ENCODE measurements around the gene FAM24A.
A peak's percentile ranks its signal among the peaks of the same experiment; 100 is the strongest.

FAM24A gene

DNA sequence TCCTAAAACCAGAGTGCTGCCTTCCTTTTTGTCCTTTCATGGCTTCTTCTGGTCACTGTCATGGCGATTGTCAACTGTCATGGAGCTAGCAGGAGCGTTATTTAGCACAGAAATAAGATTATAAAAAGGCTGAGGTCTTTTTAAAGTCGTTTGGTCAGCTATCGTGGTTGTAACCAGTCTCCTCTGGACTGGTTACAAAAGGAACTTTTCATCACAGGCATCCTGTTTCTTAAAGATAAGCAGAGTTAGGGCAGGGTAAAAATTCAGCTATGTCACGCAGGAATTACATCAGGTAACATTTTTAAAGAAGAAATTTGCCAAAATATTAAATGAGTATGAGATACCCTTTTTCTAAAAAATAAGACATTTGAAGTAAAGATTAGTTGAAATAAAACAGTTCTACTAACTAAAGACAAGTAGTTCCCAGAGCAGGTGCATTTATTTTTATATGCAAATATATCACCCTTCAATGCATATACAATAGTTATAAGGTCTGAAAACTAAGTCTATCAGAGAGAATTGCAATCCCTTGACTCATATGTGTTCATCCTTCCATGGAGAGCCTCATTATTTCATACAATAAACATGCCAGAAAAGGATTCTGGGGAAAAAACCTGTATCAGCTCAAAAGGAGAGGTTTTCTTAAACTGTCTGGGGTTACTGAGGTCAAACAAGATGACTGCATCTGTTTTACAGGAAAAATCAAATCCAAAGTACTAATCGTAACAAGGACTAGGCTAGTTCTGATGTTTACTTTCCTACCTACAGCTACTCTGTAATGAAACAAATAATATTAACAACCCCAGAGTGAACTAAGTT is 20.9 kb downstream of the FAM24A start:
- no peak for DNase-seq

DNA sequence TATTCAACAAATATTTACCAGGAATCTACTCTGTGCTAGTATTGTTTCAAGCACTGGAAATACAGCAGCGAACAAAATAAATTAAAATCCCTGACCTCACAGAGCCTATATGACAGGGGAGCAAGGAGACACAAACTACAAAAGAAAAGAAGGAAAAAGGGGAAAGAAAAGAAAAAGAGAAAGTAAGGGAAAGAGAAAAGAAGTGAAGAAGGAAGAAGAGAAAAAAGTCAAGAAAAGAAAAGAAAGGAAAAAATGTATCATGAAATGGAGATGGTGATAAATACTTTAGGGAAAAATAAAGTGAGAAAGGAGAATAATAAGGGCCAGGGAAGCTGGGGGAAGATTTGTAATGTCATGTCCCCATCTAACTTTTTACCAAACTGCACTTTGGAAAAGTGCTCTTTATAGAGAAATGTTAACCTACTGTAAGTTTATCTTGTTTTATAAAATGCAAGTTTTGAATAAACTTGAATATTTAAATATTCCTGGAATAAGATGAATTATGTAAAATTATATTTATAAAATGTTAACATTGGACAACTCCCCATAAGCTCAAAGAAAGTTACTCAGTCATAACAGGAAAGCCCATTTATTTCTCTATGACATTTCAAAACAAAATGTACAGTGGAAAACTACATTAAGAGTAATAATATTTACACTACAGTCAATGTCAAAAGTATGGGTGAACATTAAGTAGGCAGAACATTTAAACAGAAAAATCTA is 28.9 kb downstream of the FAM24A start:
- DNase-seq = no peak

DNA sequence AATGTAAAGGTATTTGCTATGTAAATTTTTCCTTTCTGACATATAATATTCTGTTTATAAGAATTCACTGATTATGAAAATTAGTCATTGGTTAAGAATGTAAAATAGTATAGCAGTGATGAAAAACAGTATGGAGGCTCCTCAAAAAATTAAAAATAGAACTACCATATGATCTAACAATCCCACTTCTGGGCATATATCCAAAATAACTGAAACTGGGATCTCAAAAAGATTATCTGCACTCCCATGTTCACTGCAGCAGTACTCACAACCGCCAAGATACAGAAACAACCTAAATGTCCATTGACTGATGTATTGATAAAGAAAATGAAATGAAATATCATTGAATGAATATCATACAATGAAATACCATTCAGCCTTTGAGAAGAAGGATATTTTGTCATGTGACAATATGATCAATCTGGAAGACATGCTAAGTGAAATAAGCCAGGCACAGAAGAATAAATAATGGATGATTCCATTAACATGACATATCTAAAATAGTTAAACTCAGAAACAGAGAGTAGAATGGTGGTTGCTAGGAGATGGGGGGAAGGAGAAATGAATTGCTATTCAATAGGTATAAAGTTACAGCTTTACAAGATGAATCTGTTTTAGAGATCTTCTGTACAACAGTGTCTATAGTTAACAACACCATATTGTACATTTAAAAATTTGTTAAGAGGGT is 29.6 kb downstream of the FAM24A start:
- DNase-seq = no peak

DNA sequence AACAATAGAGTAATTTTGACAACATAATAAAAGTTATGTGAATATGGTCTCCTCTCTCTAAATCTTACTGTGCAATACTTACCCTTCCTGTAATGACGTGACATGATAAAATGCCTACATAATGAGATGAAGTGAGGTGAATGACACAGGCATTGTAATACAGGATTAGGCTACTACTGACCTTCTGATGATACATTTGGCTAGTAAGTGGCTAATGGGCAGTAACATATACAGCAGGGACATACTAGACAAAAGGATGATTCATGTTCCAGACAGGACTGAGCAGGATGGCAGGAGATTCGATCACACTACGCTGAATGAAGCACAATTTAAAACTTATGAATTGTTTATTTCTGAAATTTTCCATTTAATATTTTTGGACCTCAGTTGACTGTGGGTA is 38.9 kb downstream of the FAM24A start:
- DNase-seq = no peak

DNA sequence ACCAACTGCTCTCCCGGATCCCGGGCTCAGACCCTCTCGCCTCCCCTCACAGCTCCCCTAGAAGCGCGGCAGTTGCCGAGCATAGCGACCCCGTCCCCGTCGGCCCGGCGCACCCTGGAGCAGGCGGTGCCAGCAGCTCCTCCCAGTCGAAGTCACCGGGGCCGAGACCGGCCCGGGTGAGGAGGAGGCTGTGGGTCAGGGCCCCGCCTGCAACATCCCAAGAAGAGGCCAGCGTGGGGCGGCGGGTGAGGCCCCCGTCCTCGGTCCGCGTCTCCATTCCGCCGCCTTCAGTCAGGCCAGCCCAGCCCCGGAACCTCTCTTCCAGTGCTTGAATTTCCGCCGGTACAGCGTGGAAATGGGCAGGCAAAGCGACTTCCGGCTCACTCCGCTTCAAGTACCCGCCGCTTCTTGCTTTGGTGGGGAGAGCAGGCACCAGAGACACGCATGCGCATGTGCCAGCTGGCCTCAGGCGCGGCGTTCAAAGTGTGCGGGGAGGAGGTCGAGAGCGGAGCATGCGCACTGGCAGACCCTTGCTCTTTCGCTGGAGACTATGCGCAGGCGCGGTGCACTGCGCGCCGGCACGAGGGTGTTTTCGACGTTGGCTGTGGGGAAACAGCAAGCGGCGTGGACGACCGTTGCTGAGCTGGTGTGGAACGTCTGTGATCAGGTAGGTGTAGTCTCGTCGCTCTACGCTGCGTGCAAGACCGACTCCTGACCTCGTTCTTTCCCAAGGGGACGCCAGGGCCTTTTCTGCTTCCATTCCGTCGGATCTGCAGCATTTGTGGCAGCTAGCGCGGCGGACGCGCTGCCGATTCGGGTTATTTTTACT is 43.7 kb downstream of the FAM24A start, which contains the start of gene C10orf88:
C10orf88 (minus strand) TSS at position 326 of the 829 bp plus-strand sequence; CDS start at position 277, 49 bp downstream.
- peak; percentile 72 for DNase-seq

DNA sequence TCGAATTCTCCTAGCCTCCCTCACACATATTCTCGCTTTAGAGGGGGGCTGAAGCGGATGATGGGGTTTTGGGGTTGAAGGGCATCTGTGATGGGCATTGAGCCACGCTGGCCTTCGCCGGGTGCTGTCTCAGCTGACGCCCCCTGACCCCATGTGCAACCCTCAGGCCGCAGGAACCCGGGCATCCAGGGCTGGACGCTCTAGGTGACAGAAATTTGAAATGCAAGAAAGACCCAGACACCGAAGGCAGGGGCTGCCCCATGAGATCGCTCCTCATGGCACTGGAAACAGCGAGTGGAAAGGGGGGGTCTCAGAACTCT is 44.3 kb downstream of the FAM24A start:
- DNase-seq = no peak

DNA sequence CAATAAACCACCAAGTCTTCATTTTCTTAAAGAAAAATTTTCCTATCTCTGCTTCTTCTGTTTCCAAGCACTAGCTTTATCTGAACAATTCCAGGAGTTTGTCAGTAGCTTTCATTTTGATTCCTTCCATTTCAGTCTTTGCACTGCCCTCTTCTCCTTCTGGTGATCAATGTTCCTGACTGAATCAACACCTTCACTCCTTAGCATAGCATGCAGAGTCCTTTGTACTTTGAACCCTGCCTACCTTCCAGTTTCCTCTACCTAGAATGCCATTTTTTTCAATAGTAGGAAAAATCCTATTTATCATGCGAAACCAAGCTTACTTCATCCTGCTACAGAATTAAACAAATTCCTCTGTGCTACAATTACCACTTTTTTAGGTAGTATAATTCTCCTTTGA is 45.5 kb downstream of the FAM24A start:
- DNase-seq = no peak

DNA sequence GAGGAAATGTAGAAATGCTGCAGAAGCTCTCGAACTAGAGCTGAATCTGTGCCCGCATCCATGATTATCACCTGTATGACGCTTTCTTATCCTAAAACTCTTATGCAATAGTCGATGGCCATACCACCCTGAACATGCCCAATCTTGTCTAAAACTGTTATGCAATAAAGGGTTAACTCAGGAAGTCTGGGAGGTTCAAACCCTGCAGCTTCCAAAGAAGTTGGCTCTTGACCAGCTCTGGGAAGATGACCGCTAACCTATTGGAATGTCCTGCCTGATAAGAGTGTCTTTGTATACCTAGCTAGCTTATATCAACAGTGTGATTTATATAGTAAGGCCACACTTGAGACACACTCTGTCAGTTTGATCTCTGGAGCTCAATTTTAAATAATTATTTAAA is 47.1 kb downstream of the FAM24A start:
- no peak for DNase-seq

DNA sequence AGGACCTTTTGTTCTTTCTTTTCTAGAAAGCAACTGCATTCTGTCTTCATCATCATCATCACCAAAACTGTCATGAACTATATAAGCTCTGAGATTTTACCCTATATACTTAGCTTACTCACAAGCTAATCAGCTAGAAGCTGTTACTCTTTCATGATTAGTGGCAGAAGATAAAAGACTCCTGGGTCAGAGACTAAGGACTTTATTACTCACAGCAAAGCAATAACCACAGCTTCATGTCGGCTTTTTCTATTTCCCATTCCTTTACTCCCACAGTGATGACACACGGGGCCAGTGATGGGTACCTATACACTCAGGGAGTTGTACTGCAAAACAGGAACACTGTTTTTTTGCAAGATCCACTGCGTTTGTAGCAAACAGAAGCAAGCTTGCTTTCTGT is 52.0 kb downstream of the FAM24A start:
- no peak for DNase-seq
